SK-N-SH treated with all-trans-retinoic acid at 6 μM for 48 hours (cell line): ENCODE measurements around the gene RIBC1.

ENCODE experiments used
- ATAC-seq: fragments of 200-7000 bp; cut with Tn5 transposase; 3 replicates; pipeline ENCODE4 v1.9.1; 2020; ENCODE audit warnings: mild to moderate bottlenecking, moderate library complexity
- ARNTL ChIP-seq: fragments of 450-650 bp; formaldehyde crosslinking; IDR thresholded peaks from 2 replicates; pipeline ENCODE4 v1.5.0; 2020; ENCODE audit warnings: low read depth, mild to moderate bottlenecking, moderate library complexity, borderline replicate concordance
- BACH2 ChIP-seq: fragments of 250-450 bp; sonication (Bioruptor Pico); IDR thresholded peaks from 2 replicates; pipeline ENCODE4 v1.9.0; 2021; ENCODE audit warnings: mild to moderate bottlenecking, borderline replicate concordance
- CSDC2 ChIP-seq: fragments of 250-450 bp; sonication (Bioruptor Pico); IDR thresholded peaks from 2 replicates; pipeline ENCODE4 v1.5.0; 2020; ENCODE audit warnings: mild to moderate bottlenecking, moderate library complexity
- ESRRG ChIP-seq: fragments of 250-450 bp; sonication (Bioruptor Pico); IDR thresholded peaks from 2 replicates; pipeline ENCODE4 v1.6.1; 2021; ENCODE audit warnings: mild to moderate bottlenecking
- ISL1 ChIP-seq: fragments of 250-450 bp; sonication (Bioruptor Pico); IDR thresholded peaks from 2 replicates; pipeline ENCODE4 v2.1.2; 2022; ENCODE audit warnings: mild to moderate bottlenecking, moderate library complexity
- RARB ChIP-seq: fragments of 250-450 bp; sonication (Bioruptor Pico); IDR thresholded peaks from 2 replicates; pipeline ENCODE4 v1.8.0; 2021; ENCODE audit warnings: mild to moderate bottlenecking, moderate library complexity
- SNAI2 ChIP-seq: fragments of 250-450 bp; sonication (Bioruptor Pico); IDR thresholded peaks from 2 replicates; pipeline ENCODE4 v1.5.0; 2020; ENCODE audit warnings: mild to moderate bottlenecking, moderate library complexity
- TCF4 ChIP-seq: fragments of 250-450 bp; sonication (Bioruptor Pico); IDR thresholded peaks from 2 replicates; pipeline ENCODE4 v1.8.0; 2021; ENCODE audit warnings: mild to moderate bottlenecking, moderate library complexity, borderline replicate concordance
- TOX ChIP-seq: fragments of 250-450 bp; sonication (Bioruptor Pico); IDR thresholded peaks from 2 replicates; pipeline ENCODE4 v1.8.0; 2021; ENCODE audit warnings: mild to moderate bottlenecking, moderate library complexity, borderline replicate concordance
- ZC3H10 ChIP-seq: fragments of 250-450 bp; sonication (Bioruptor Pico); IDR thresholded peaks from 2 replicates; pipeline ENCODE4 v1.5.1; 2021; ENCODE audit warnings: mild to moderate bottlenecking, moderate library complexity
- ZFP3 ChIP-seq: fragments of 250-450 bp; sonication (Bioruptor Pico); IDR thresholded peaks from 2 replicates; pipeline ENCODE4 v1.5.0; 2020; ENCODE audit warnings: mild to moderate bottlenecking, moderate library complexity
- ZFP30 ChIP-seq: fragments of 450-650 bp; formaldehyde crosslinking; IDR thresholded peaks from 2 replicates; pipeline ENCODE4 v1.5.0; 2022; ENCODE audit warnings: mild to moderate bottlenecking, moderate library complexity
- ZNF565 ChIP-seq: fragments of 450-650 bp; formaldehyde crosslinking; conservative IDR thresholded peaks from 2 replicates; pipeline ENCODE4 v1.5.0; 2020; ENCODE audit warnings: low read depth, mild to moderate bottlenecking, moderate library complexity
- ZNF70 ChIP-seq: fragments of 450-650 bp; formaldehyde crosslinking; IDR thresholded peaks from 2 replicates; pipeline ENCODE4 v1.5.0; 2020; ENCODE audit warnings: mild to moderate bottlenecking, moderate library complexity
- TF ChIP-seq, protein P1 (sequence below): fragments of 250-450 bp; sonication (Bioruptor Pico); IDR thresholded peaks from 2 replicates; pipeline ENCODE4 v1.8.0; 2020; ENCODE audit warnings: mild to moderate bottlenecking, moderate library complexity, borderline replicate concordance
- TF ChIP-seq, protein P2 (sequence below): fragments of 250-450 bp; sonication (Bioruptor Pico); IDR thresholded peaks from 2 replicates; pipeline ENCODE4 v1.5.0; 2020; ENCODE audit warnings: mild to moderate bottlenecking, moderate library complexity
- TF ChIP-seq, protein P3 (sequence below): fragments of 250-450 bp; sonication (Bioruptor Pico); IDR thresholded peaks from 2 replicates; pipeline ENCODE4 v1.5.1; 2021; ENCODE audit warnings: mild to moderate bottlenecking, moderate library complexity
- TF ChIP-seq, protein P4 (sequence below): fragments of 250-450 bp; sonication (Bioruptor Pico); IDR thresholded peaks from 2 replicates; pipeline ENCODE4 v1.5.1; 2020; ENCODE audit warnings: low read depth, mild to moderate bottlenecking, moderate library complexity
- TF ChIP-seq, protein P5 (sequence below): fragments of 250-450 bp; sonication (Bioruptor Pico); IDR thresholded peaks from 2 replicates; pipeline ENCODE4 v1.8.0; 2021; ENCODE audit warnings: low read depth, mild to moderate bottlenecking, moderate library complexity, borderline replicate concordance

The RIBC1 gene

DNA sequence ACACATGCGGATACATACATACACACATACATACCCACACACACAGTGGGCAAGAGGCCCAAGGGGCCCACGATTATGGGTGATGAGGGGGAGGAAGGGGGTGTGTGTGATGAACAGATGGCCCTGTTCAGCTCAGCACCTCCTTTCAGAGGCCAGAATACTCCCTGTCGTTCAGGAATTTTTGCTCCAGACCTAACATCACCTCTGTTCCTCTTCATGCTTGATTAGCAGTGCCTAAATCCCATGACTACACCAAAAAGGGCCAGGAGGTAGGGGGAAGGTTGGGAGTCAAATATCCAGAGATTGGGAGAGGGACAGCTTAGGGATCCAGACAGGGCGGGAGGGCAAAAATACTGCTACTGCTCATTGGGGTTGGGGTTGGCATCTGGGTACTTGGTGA lies 42.9 kb upstream of the RIBC1 start:
- TF ChIP-seq, protein P1, sequence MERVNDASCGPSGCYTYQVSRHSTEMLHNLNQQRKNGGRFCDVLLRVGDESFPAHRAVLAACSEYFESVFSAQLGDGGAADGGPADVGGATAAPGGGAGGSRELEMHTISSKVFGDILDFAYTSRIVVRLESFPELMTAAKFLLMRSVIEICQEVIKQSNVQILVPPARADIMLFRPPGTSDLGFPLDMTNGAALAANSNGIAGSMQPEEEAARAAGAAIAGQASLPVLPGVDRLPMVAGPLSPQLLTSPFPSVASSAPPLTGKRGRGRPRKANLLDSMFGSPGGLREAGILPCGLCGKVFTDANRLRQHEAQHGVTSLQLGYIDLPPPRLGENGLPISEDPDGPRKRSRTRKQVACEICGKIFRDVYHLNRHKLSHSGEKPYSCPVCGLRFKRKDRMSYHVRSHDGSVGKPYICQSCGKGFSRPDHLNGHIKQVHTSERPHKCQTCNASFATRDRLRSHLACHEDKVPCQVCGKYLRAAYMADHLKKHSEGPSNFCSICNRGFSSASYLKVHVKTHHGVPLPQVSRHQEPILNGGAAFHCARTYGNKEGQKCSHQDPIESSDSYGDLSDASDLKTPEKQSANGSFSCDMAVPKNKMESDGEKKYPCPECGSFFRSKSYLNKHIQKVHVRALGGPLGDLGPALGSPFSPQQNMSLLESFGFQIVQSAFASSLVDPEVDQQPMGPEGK (CRISPR knock-in tag), result no peak
- TF ChIP-seq TCF4 (CRISPR knock-in tag) (no peak), ZNF565 (CRISPR knock-in tag) (no peak), ZFP30 (CRISPR knock-in tag) (no peak), ARNTL (no peak), ZNF70 (no peak), ZC3H10 (CRISPR knock-in tag) (no peak), CSDC2 (no peak), BACH2 (CRISPR knock-in tag) (no peak)
- TF ChIP-seq, protein P2, sequence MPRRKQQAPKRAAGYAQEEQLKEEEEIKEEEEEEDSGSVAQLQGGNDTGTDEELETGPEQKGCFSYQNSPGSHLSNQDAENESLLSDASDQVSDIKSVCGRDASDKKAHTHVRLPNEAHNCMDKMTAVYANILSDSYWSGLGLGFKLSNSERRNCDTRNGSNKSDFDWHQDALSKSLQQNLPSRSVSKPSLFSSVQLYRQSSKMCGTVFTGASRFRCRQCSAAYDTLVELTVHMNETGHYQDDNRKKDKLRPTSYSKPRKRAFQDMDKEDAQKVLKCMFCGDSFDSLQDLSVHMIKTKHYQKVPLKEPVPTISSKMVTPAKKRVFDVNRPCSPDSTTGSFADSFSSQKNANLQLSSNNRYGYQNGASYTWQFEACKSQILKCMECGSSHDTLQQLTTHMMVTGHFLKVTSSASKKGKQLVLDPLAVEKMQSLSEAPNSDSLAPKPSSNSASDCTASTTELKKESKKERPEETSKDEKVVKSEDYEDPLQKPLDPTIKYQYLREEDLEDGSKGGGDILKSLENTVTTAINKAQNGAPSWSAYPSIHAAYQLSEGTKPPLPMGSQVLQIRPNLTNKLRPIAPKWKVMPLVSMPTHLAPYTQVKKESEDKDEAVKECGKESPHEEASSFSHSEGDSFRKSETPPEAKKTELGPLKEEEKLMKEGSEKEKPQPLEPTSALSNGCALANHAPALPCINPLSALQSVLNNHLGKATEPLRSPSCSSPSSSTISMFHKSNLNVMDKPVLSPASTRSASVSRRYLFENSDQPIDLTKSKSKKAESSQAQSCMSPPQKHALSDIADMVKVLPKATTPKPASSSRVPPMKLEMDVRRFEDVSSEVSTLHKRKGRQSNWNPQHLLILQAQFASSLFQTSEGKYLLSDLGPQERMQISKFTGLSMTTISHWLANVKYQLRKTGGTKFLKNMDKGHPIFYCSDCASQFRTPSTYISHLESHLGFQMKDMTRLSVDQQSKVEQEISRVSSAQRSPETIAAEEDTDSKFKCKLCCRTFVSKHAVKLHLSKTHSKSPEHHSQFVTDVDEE (CRISPR knock-in tag), result no peak
- ATAC-seq, result no peak

DNA sequence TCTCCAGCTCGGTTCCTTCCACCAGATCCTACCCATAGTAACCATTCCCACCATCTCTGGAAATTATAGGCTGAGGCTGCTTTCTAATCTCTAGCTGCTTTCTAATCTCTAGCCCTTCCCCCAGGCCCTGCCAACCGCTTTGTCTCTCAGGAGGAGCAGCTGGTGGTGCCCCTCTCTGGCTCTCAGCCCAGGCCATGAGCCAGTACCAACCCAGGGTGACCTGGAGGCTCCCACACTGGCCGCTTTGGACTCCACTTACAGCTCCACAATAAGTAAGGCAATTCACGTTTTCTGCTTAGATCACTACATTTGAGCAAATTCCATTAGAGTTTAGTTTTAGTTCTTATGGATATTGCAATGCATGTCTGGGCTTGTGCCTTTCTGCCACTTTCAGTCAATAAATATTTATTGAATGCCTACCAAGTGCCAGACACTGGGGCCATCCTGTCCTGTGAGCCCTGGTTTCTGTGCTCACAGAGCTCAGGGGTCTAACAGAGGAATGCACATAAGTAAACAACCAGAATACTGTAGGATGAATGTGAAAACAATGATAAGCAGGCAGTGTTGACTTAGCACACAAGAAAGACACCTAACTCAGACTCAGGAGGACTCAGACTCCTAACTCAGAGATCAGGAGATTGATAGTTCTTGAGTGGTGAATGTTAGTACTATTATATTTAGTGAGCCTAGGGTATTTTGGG lies 39.1 kb upstream of the RIBC1 start:
- TF ChIP-seq TCF4 (CRISPR knock-in tag) (no peak), ZFP3 (CRISPR knock-in tag) (no peak), TOX (no peak), ISL1 (no peak), ZC3H10 (CRISPR knock-in tag) (no peak), ESRRG (no peak), ZFP30 (CRISPR knock-in tag) (no peak), SNAI2 (CRISPR knock-in tag) (no peak)
- TF ChIP-seq, protein P3, sequence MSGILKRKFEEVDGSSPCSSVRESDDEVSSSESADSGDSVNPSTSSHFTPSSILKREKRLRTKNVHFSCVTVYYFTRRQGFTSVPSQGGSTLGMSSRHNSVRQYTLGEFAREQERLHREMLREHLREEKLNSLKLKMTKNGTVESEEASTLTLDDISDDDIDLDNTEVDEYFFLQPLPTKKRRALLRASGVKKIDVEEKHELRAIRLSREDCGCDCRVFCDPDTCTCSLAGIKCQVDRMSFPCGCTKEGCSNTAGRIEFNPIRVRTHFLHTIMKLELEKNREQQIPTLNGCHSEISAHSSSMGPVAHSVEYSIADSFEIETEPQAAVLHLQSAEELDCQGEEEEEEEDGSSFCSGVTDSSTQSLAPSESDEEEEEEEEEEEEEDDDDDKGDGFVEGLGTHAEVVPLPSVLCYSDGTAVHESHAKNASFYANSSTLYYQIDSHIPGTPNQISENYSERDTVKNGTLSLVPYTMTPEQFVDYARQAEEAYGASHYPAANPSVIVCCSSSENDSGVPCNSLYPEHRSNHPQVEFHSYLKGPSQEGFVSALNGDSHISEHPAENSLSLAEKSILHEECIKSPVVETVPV (CRISPR knock-in tag), result no peak
- no peak for ATAC-seq

DNA sequence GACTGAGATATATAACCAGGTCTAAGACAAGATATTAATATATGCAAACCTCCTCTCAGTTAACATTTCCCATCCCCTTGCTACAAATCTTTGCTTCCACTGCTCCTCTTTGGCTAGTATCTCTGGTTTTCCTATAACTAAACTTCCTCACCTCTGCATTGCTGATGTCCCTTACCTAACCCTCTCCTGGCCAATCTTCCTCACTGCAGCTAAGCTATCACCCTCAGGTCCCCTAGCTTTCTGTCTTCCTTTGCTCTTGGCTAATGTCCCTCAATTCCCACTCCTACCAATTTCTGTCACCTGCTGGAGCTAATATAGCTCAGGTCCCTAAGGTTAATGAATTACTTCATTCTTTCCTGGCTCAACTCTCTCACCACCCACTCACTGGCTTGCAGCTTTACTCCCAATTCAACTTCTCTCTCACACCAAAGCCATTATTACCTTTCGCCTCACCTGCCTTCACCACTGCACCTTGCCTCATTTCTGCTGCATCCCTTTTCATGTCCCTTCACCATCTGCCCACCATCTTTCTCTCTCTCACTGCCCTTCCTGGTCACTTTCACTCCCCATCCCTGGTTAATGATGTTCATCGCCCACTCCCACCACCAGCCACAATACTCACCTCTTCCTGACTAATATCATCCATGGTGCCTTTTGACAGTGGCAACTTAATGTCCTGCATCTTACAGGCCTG lies 26.9 kb upstream of the RIBC1 start:
- TF ChIP-seq BACH2 (CRISPR knock-in tag) (no peak), CSDC2 (no peak), TCF4 (CRISPR knock-in tag) (no peak), TOX (no peak), ZNF565 (CRISPR knock-in tag) (no peak), RARB (CRISPR knock-in tag) (no peak), ZNF70 (no peak), ZFP30 (CRISPR knock-in tag) (no peak)
- TF ChIP-seq, protein P4, sequence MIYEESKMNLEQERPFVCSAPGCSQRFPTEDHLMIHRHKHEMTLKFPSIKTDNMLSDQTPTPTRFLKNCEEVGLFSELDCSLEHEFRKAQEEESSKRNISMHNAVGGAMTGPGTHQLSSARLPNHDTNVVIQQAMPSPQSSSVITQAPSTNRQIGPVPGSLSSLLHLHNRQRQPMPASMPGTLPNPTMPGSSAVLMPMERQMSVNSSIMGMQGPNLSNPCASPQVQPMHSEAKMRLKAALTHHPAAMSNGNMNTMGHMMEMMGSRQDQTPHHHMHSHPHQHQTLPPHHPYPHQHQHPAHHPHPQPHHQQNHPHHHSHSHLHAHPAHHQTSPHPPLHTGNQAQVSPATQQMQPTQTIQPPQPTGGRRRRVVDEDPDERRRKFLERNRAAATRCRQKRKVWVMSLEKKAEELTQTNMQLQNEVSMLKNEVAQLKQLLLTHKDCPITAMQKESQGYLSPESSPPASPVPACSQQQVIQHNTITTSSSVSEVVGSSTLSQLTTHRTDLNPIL (CRISPR knock-in tag), result no peak
- TF ChIP-seq, protein P5, sequence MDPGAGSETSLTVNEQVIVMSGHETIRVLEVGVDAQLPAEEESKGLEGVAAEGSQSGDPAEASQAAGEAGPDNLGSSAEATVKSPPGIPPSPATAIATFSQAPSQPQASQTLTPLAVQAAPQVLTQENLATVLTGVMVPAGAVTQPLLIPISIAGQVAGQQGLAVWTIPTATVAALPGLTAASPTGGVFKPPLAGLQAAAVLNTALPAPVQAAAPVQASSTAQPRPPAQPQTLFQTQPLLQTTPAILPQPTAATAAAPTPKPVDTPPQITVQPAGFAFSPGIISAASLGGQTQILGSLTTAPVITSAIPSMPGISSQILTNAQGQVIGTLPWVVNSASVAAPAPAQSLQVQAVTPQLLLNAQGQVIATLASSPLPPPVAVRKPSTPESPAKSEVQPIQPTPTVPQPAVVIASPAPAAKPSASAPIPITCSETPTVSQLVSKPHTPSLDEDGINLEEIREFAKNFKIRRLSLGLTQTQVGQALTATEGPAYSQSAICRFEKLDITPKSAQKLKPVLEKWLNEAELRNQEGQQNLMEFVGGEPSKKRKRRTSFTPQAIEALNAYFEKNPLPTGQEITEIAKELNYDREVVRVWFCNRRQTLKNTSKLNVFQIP (CRISPR knock-in tag), result no peak
- TF ChIP-seq, protein P3 (CRISPR knock-in tag), result no peak
- TF ChIP-seq, protein P1 (CRISPR knock-in tag), result no peak
- TF ChIP-seq, all 23 proteins: peak for 0
- peak; percentile 40; the same call in 2 of the 3 replicates for ATAC-seq
